IMR-90 (cell line): Measurements from ENCODE around the gene TSG101. TPM values are rescaled to one million over a fixed set of nuclear protein-coding genes. Genes with fewer than 3 reads are reported as not detected.

ENCODE experiments used
- ATAC-seq: fragments of 200-7000 bp; cut with Tn5 transposase; 2 replicates; pipeline ENCODE4 v1.9.1; 2020; ENCODE audit warnings: low read depth, mild to moderate bottlenecking, moderate library complexity
- BruUV-seq: library from RNA; stranded (reverse); fragments of 400-500 nt; replicated peaks from 2 replicates; lab custom pipeline; 2021; lab: Mats Ljungman, UMichigan
- CTCF ChIA-PET: fragments of 300-600 bp; formaldehyde crosslinking; extraction: SDS; loops from one replicate; lab custom pipeline; 2021; ENCODE audit warnings: antibody characterized with exemption; lab: Yijun Ruan, JAX
- POLR2A ChIA-PET: fragments of 300-600 bp; sonication (Branson Sonifier 250); formaldehyde crosslinking; loops from one replicate; lab custom pipeline; 2022; ENCODE audit warnings: antibody characterized with exemption; ENCODE audit not compliant: unreplicated experiment; lab: Charles Lee
- DNase-seq: peaks from one replicate; pipeline ENCODE4 v3.0.0; 2013
- H2AFZ ChIP-seq: replicated peaks from 2 replicates; pipeline ENCODE3; 2013; ENCODE audit warnings: low read length, mild to moderate bottlenecking; ENCODE audit not compliant: poor library complexity
- H2AK5ac ChIP-seq: 2 replicates; pipeline ENCODE4 v1.6.1; 2013; ENCODE audit warnings: low read depth, low read length, inconsistent platforms
- H2AK9ac ChIP-seq: replicated peaks from 2 replicates; pipeline ENCODE3; 2013; ENCODE audit warnings: mild to moderate bottlenecking, low read depth, low read length, moderate library complexity; ENCODE audit not compliant: poor library complexity
- H2BK120ac ChIP-seq: 2 replicates; pipeline ENCODE4 v1.6.1; 2013; ENCODE audit warnings: low read depth, low read length, inconsistent platforms
- H2BK15ac ChIP-seq: 3 replicates; pipeline ENCODE4 v1.6.1; 2013; ENCODE audit warnings: low read depth, low read length, inconsistent platforms
- H2BK20ac ChIP-seq: 2 replicates; pipeline ENCODE4 v1.6.1; 2013; ENCODE audit warnings: low read depth, mild to moderate bottlenecking, inconsistent platforms, low read length, moderate library complexity
- H2BK5ac ChIP-seq: 2 replicates; pipeline ENCODE4 v1.6.1; 2013; ENCODE audit warnings: mild to moderate bottlenecking, low read depth, low read length, inconsistent platforms; ENCODE audit not compliant: poor library complexity, severe bottlenecking
- H3K14ac ChIP-seq: replicated peaks from 2 replicates; pipeline ENCODE4 v1.6.1; 2013; ENCODE audit warnings: low read depth, low read length, inconsistent platforms
- H3K18ac ChIP-seq: 2 replicates; pipeline ENCODE4 v1.6.1; 2013; ENCODE audit warnings: low read depth, low read length, control low read depth
- H3K23ac ChIP-seq: 2 replicates; pipeline ENCODE4 v1.6.1; 2013; ENCODE audit warnings: low read depth, low read length, inconsistent platforms
- H3K27ac ChIP-seq: 2 replicates; pipeline ENCODE4 v1.5.1; 2013; ENCODE audit warnings: mild to moderate bottlenecking, control low read depth, low read length; ENCODE audit not compliant: insufficient read depth
- H3K27me3 ChIP-seq: 2 replicates; pipeline ENCODE4 v1.6.1; 2013; ENCODE audit warnings: low read length; ENCODE audit not compliant: control insufficient read depth, insufficient read depth
- H3K36me3 ChIP-seq: 2 replicates; pipeline ENCODE4 v1.6.1; 2013; ENCODE audit warnings: low read length, mixed read lengths; ENCODE audit not compliant: control insufficient read depth, insufficient read depth
- H3K4ac ChIP-seq: 2 replicates; pipeline ENCODE4 v1.6.1; 2013; ENCODE audit warnings: low read depth, low read length, inconsistent platforms
- H3K4me1 ChIP-seq: 2 replicates; pipeline ENCODE4 v1.6.1; 2013; ENCODE audit warnings: low read length, mixed read lengths; ENCODE audit not compliant: control insufficient read depth, insufficient read depth
- H3K4me2 ChIP-seq: 2 replicates; pipeline ENCODE4 v1.6.1; 2013; ENCODE audit warnings: low read depth, mild to moderate bottlenecking, control low read depth, low read length, moderate library complexity
- H3K4me3 ChIP-seq: 2 replicates; pipeline ENCODE4 v1.5.1; 2013; ENCODE audit warnings: low read depth, mild to moderate bottlenecking, control low read depth, low read length, moderate library complexity; ENCODE audit not compliant: insufficient read depth
- H3K56ac ChIP-seq: 2 replicates; pipeline ENCODE4 v1.6.1; 2013; ENCODE audit warnings: low read length, inconsistent platforms; ENCODE audit not compliant: insufficient read depth; ENCODE audit errors: extremely low read depth
- H3K79me1 ChIP-seq, 2 experiments: 2 replicates each; pipeline ENCODE4 v1.6.1; 2013; ENCODE audit warnings: low read length in 2 of 2, inconsistent platforms in 1 of 2, low read depth in 1 of 2
- H3K9ac ChIP-seq: 2 replicates; pipeline ENCODE4 v1.6.1; 2013; ENCODE audit warnings: low read depth, low read length, control low read depth
- H3K9me1 ChIP-seq: 2 replicates; pipeline ENCODE4 v1.6.1; 2013; ENCODE audit warnings: low read length, inconsistent platforms; ENCODE audit not compliant: insufficient read depth
- H3K9me3 ChIP-seq: 2 replicates; pipeline ENCODE4 v1.6.1; 2013; ENCODE audit warnings: low read length; ENCODE audit not compliant: control insufficient read depth, insufficient read depth
- H4K20me1 ChIP-seq: 2 replicates; pipeline ENCODE4 v1.6.1; 2013; ENCODE audit warnings: low read length, inconsistent platforms; ENCODE audit not compliant: insufficient read depth
- H4K5ac ChIP-seq: 2 replicates; pipeline ENCODE4 v1.6.1; 2013; ENCODE audit warnings: mild to moderate bottlenecking, low read depth, low read length, control low read depth
- H4K8ac ChIP-seq, 2 experiments: 2 replicates each; pipeline ENCODE4 v1.6.1; 2013; ENCODE audit warnings: low read depth in 2 of 2, low read length in 2 of 2, control low read depth in 1 of 2, inconsistent platforms in 1 of 2
- H4K91ac ChIP-seq: 2 replicates; pipeline ENCODE4 v1.6.1; 2013; ENCODE audit warnings: low read depth, low read length, inconsistent platforms; ENCODE audit not compliant: insufficient read depth
- CEBPB ChIP-seq: IDR thresholded peaks from 2 replicates; pipeline ENCODE4 v1.6.1; 2012; ENCODE audit warnings: low read depth, low read length, improper control_type of control experiment
- CTCF ChIP-seq: conservative IDR thresholded peaks from 2 replicates; pipeline ENCODE4 v1.5.1; 2012; ENCODE audit warnings: mild to moderate bottlenecking, low read depth, low read length, improper control_type of control experiment
- ELK1 ChIP-seq: fragments of 150-350 bp; IDR thresholded peaks from 2 replicates; pipeline ENCODE4 v1.6.1; 2016; ENCODE audit warnings: low read depth, mild to moderate bottlenecking, low read length, moderate library complexity, borderline replicate concordance
- FOS ChIP-seq: fragments of 150-350 bp; IDR thresholded peaks from 2 replicates; pipeline ENCODE4 v1.6.1; 2016; ENCODE audit warnings: low read depth, low read length
- MAZ ChIP-seq: IDR thresholded peaks from 2 replicates; pipeline ENCODE4 v1.6.1; 2012; ENCODE audit warnings: low read depth, mild to moderate bottlenecking, low read length, improper control_type of control experiment, moderate library complexity, borderline replicate concordance
- POLR2A ChIP-seq: IDR thresholded peaks from 2 replicates; pipeline ENCODE4 v1.6.1; 2012; ENCODE audit warnings: mild to moderate bottlenecking, low read depth, low read length
- RAD21 ChIP-seq: IDR thresholded peaks from 2 replicates; pipeline ENCODE4 v1.6.1; 2012; ENCODE audit warnings: low read length, improper control_type of control experiment
- RFX5 ChIP-seq: IDR thresholded peaks from 2 replicates; pipeline ENCODE4 v1.8.0; 2012; ENCODE audit warnings: low read depth, mild to moderate bottlenecking, low read length, moderate library complexity
- USF2 ChIP-seq: fragments of 150-350 bp; IDR thresholded peaks from 2 replicates; pipeline ENCODE4 v1.6.1; 2017; ENCODE audit warnings: mild to moderate bottlenecking, antibody characterized with exemption, low read length, low read depth
- WGBS, 2 experiments: methylation state at CpG; one replicate each; pipeline versions ENCODE4 v1.1.5 to v1.1.7; 2013; ENCODE audit warnings: missing lambda C conversion rate in 2 of 2; ENCODE audit not compliant: insufficient read length in 1 of 2; ENCODE audit errors: extremely low coverage in 2 of 2; 5-methylcytosine and 5-hydroxymethylcytosine counted together
- dilution Hi-C: fragments of 300-500 bp; cut with HindIII; formaldehyde crosslinking; loops from one replicate; pipeline ENCODE4 v1.14.3; 2018; ENCODE audit warnings: low sequenced_read_pairs; ENCODE audit not compliant: unreplicated experiment
- in situ Hi-C: fragments of 300-500 bp; cut with MboI; formaldehyde crosslinking; loops from 3 replicates; pipeline ENCODE4 v1.14.3; 2019; ENCODE audit warnings: low sequenced_read_pairs, inconsistent platforms, mixed read lengths
- intact Hi-C: fragments of 100-400 bp; cut with micrococcal nuclease; formaldehyde crosslinking; loops from 2 replicates; pipeline ENCODE4 v1.10.0; 2022
- polyA plus RNA-seq, 3 experiments: library from polyadenylated mRNA; depleted of rRNA; stranded (reverse); fragments of >200 nt; gene quantifications; 2 replicates each; pipeline ENCODE4 v1.2.3, GENCODE V29; 2012; ENCODE audit warnings: low replicate concordance in 1 of 3
- total RNA-seq: library from RNA; depleted of rRNA; stranded (reverse); fragments of >200 nt; gene quantifications from 2 replicates; pipeline ENCODE4 v1.2.3, GENCODE V29; 2012

The TSG101 gene
- total and polyA plus RNA-seq, 2 of the 4 experiments (the other 2 are of a cell fraction) = 67.4 to 113 TPM

- POLR2A ChIA-PET = no interaction called here
- Histone ChIP-seq H4K20me1 (no peaks in the 10 kb centered on the region; the same call in 1 of the 2 replicates), H2AK9ac (no peak overlapping the region), H3K79me1 (peaks cover 9 to 13% of the 10 kb centered on the region in 2 experiments), H2AFZ (no peak overlapping the region), H2AK5ac (no peak overlapping the region), H3K9ac (no peak overlapping the region), H3K9me1 (no peaks in the 10 kb centered on the region; the same call in 1 of the 2 replicates), H3K4me2 (no peak overlapping the region), H3K36me3 (peaks cover 17% of the 10 kb centered on the region), H2BK20ac (no peak overlapping the region), H4K5ac (no peak overlapping the region), H3K4me1 (peaks cover 2% of the 10 kb centered on the region; the same call in 1 of the 2 replicates), H2BK15ac (no peak overlapping the region), H3K27me3 (no peaks in the 10 kb centered on the region), H4K8ac (no peak overlapping the region), H4K91ac (no peak overlapping the region), H3K27ac (no peak overlapping the region), H3K56ac (no peak overlapping the region), H3K18ac (no peak overlapping the region), H2BK5ac (no peak overlapping the region), H3K23ac (no peak overlapping the region), H3K4ac (no peak overlapping the region), H3K9me3 (no peaks in the 10 kb centered on the region), H3K4me3 (no peak overlapping the region), H2BK120ac (no peak overlapping the region), H3K14ac (no peak overlapping the region)
- in situ Hi-C loops = no loop called here
- dilution Hi-C loops = no loop called here
- CTCF ChIA-PET = interaction anchor here (0.5 kb wide), 1 partner anchor 8 kb away, joined by 3 read pairs; no protein-coding TSS in a partner anchor
- intact Hi-C loops = no loop called here
- WGBS, 2 experiments = 100% methylated on average over 3 of the region's 15 CpGs; no CpG with 5 or more reads in 1 of the 2 experiments
- no TSS peak for BruUV-seq
- TF ChIP-seq MAZ (no peak), CTCF (no peak), RAD21 (no peak), FOS (no peak), USF2 (no peak), RFX5 (no peak), CEBPB (no peak), POLR2A (no peak), ELK1 (no peak)
- DNase-seq = no peak
- no peak for ATAC-seq
Observed at GRCh38 chr11:18490736-18491485, 35.8 kb downstream of the TSG101 start.
